IMR-90 (cell line): ENCODE results near the gene MAPK10. TPM values are rescaled to one million over a fixed set of nuclear protein-coding genes. Genes with fewer than 3 reads are reported as not detected.
A peak's percentile ranks its signal among the peaks of the same experiment; 100 is the strongest.

Experiments used
- ATAC-seq: fragments of 200-7000 bp; cut with Tn5 transposase; 2 replicates; pipeline ENCODE4 v1.9.1; 2020; ENCODE audit warnings: low read depth, mild to moderate bottlenecking, moderate library complexity
- BruUV-seq: library from RNA; stranded (reverse); fragments of 400-500 nt; replicated peaks from 2 replicates; lab custom pipeline; 2021; lab: Mats Ljungman, UMichigan
- CTCF ChIA-PET: fragments of 300-600 bp; formaldehyde crosslinking; extraction: SDS; loops from one replicate; lab custom pipeline; 2021; ENCODE audit warnings: antibody characterized with exemption; lab: Yijun Ruan, JAX
- POLR2A ChIA-PET: fragments of 300-600 bp; sonication (Branson Sonifier 250); formaldehyde crosslinking; loops from one replicate; lab custom pipeline; 2022; ENCODE audit warnings: antibody characterized with exemption; ENCODE audit not compliant: unreplicated experiment; lab: Charles Lee
- DNase-seq: peaks from one replicate; pipeline ENCODE4 v3.0.0; 2013
- H2AFZ ChIP-seq: replicated peaks from 2 replicates; pipeline ENCODE3; 2013; ENCODE audit warnings: low read length, mild to moderate bottlenecking; ENCODE audit not compliant: poor library complexity
- H2AK5ac ChIP-seq: 2 replicates; pipeline ENCODE4 v1.6.1; 2013; ENCODE audit warnings: low read depth, low read length, inconsistent platforms
- H2AK9ac ChIP-seq: replicated peaks from 2 replicates; pipeline ENCODE3; 2013; ENCODE audit warnings: mild to moderate bottlenecking, low read depth, low read length, moderate library complexity; ENCODE audit not compliant: poor library complexity
- H2BK120ac ChIP-seq: 2 replicates; pipeline ENCODE4 v1.6.1; 2013; ENCODE audit warnings: low read depth, low read length, inconsistent platforms
- H2BK15ac ChIP-seq: 3 replicates; pipeline ENCODE4 v1.6.1; 2013; ENCODE audit warnings: low read depth, low read length, inconsistent platforms
- H2BK20ac ChIP-seq: 2 replicates; pipeline ENCODE4 v1.6.1; 2013; ENCODE audit warnings: low read depth, mild to moderate bottlenecking, inconsistent platforms, low read length, moderate library complexity
- H2BK5ac ChIP-seq: 2 replicates; pipeline ENCODE4 v1.6.1; 2013; ENCODE audit warnings: mild to moderate bottlenecking, low read depth, low read length, inconsistent platforms; ENCODE audit not compliant: poor library complexity, severe bottlenecking
- H3K14ac ChIP-seq: replicated peaks from 2 replicates; pipeline ENCODE4 v1.6.1; 2013; ENCODE audit warnings: low read depth, low read length, inconsistent platforms
- H3K18ac ChIP-seq: 2 replicates; pipeline ENCODE4 v1.6.1; 2013; ENCODE audit warnings: low read depth, low read length, control low read depth
- H3K23ac ChIP-seq: 2 replicates; pipeline ENCODE4 v1.6.1; 2013; ENCODE audit warnings: low read depth, low read length, inconsistent platforms
- H3K27ac ChIP-seq: 2 replicates; pipeline ENCODE4 v1.5.1; 2013; ENCODE audit warnings: mild to moderate bottlenecking, control low read depth, low read length; ENCODE audit not compliant: insufficient read depth
- H3K27me3 ChIP-seq: 2 replicates; pipeline ENCODE4 v1.6.1; 2013; ENCODE audit warnings: low read length; ENCODE audit not compliant: control insufficient read depth, insufficient read depth
- H3K36me3 ChIP-seq: 2 replicates; pipeline ENCODE4 v1.6.1; 2013; ENCODE audit warnings: low read length, mixed read lengths; ENCODE audit not compliant: control insufficient read depth, insufficient read depth
- H3K4ac ChIP-seq: 2 replicates; pipeline ENCODE4 v1.6.1; 2013; ENCODE audit warnings: low read depth, low read length, inconsistent platforms
- H3K4me1 ChIP-seq: 2 replicates; pipeline ENCODE4 v1.6.1; 2013; ENCODE audit warnings: low read length, mixed read lengths; ENCODE audit not compliant: control insufficient read depth, insufficient read depth
- H3K4me2 ChIP-seq: 2 replicates; pipeline ENCODE4 v1.6.1; 2013; ENCODE audit warnings: low read depth, mild to moderate bottlenecking, control low read depth, low read length, moderate library complexity
- H3K4me3 ChIP-seq: 2 replicates; pipeline ENCODE4 v1.5.1; 2013; ENCODE audit warnings: low read depth, mild to moderate bottlenecking, control low read depth, low read length, moderate library complexity; ENCODE audit not compliant: insufficient read depth
- H3K56ac ChIP-seq: 2 replicates; pipeline ENCODE4 v1.6.1; 2013; ENCODE audit warnings: low read length, inconsistent platforms; ENCODE audit not compliant: insufficient read depth; ENCODE audit errors: extremely low read depth
- H3K79me1 ChIP-seq, 2 experiments: 2 replicates each; pipeline ENCODE4 v1.6.1; 2013; ENCODE audit warnings: low read length in 2 of 2, inconsistent platforms in 1 of 2, low read depth in 1 of 2
- H3K9ac ChIP-seq: 2 replicates; pipeline ENCODE4 v1.6.1; 2013; ENCODE audit warnings: low read depth, low read length, control low read depth
- H3K9me1 ChIP-seq: 2 replicates; pipeline ENCODE4 v1.6.1; 2013; ENCODE audit warnings: low read length, inconsistent platforms; ENCODE audit not compliant: insufficient read depth
- H3K9me3 ChIP-seq: 2 replicates; pipeline ENCODE4 v1.6.1; 2013; ENCODE audit warnings: low read length; ENCODE audit not compliant: control insufficient read depth, insufficient read depth
- H4K20me1 ChIP-seq: 2 replicates; pipeline ENCODE4 v1.6.1; 2013; ENCODE audit warnings: low read length, inconsistent platforms; ENCODE audit not compliant: insufficient read depth
- H4K5ac ChIP-seq: 2 replicates; pipeline ENCODE4 v1.6.1; 2013; ENCODE audit warnings: mild to moderate bottlenecking, low read depth, low read length, control low read depth
- H4K8ac ChIP-seq, 2 experiments: 2 replicates each; pipeline ENCODE4 v1.6.1; 2013; ENCODE audit warnings: low read depth in 2 of 2, low read length in 2 of 2, control low read depth in 1 of 2, inconsistent platforms in 1 of 2
- H4K91ac ChIP-seq: 2 replicates; pipeline ENCODE4 v1.6.1; 2013; ENCODE audit warnings: low read depth, low read length, inconsistent platforms; ENCODE audit not compliant: insufficient read depth
- FOS ChIP-seq: fragments of 150-350 bp; IDR thresholded peaks from 2 replicates; pipeline ENCODE4 v1.6.1; 2016; ENCODE audit warnings: low read depth, low read length
- MXI1 ChIP-seq: IDR thresholded peaks from 2 replicates; pipeline ENCODE4 v1.6.1; 2012; ENCODE audit warnings: low read depth, mild to moderate bottlenecking, low read length, moderate library complexity, borderline replicate concordance
- WGBS, 2 experiments: methylation state at CpG; one replicate each; pipeline versions ENCODE4 v1.1.5 to v1.1.7; 2013; ENCODE audit warnings: missing lambda C conversion rate in 2 of 2; ENCODE audit not compliant: insufficient read length in 1 of 2; ENCODE audit errors: extremely low coverage in 2 of 2; 5-methylcytosine and 5-hydroxymethylcytosine counted together
- dilution Hi-C: fragments of 300-500 bp; cut with HindIII; formaldehyde crosslinking; loops from one replicate; pipeline ENCODE4 v1.14.3; 2018; ENCODE audit warnings: low sequenced_read_pairs; ENCODE audit not compliant: unreplicated experiment
- in situ Hi-C: fragments of 300-500 bp; cut with MboI; formaldehyde crosslinking; loops from 3 replicates; pipeline ENCODE4 v1.14.3; 2019; ENCODE audit warnings: low sequenced_read_pairs, inconsistent platforms, mixed read lengths
- intact Hi-C: fragments of 100-400 bp; cut with micrococcal nuclease; formaldehyde crosslinking; loops from 2 replicates; pipeline ENCODE4 v1.10.0; 2022
- polyA plus RNA-seq, 3 experiments: library from polyadenylated mRNA; depleted of rRNA; stranded (reverse); fragments of >200 nt; gene quantifications; 2 replicates each; pipeline ENCODE4 v1.2.3, GENCODE V29; 2012; ENCODE audit warnings: low replicate concordance in 1 of 3
- total RNA-seq: library from RNA; depleted of rRNA; stranded (reverse); fragments of >200 nt; gene quantifications from 2 replicates; pipeline ENCODE4 v1.2.3, GENCODE V29; 2012

The MAPK10 gene
- total and polyA plus RNA-seq, 2 of the 4 experiments (the other 2 are of a cell fraction): 2.8 to 6.5 TPM

DNA sequence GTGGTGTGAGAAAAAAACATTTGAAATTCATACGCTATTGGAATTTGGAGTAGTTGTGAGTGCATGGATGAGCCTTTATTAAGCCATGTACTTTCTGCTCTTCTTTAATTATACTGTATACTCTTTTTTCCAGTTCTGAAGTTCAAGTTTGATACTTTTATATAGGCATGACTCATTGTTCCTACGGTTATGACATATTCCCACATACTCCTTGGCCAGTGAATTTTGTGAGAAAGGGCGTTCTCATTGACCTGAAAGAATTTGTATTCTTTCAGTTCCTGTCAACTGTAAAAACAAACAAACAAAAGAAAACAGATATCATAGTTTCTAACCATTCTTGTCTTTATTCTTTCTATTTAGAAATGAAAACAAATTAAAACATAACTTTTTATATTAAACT lies 407.3 kb downstream of the MAPK10 start:
- CTCF ChIA-PET: interaction anchor here (0.6 kb wide), 1 partner anchor 15 kb away, joined by 3 read pairs; no protein-coding TSS in a partner anchor
- Histone ChIP-seq H3K18ac (no peak overlapping the region), H3K4me2 (no peak overlapping the region), H2BK20ac (no peak overlapping the region), H3K36me3 (no peaks in the 10 kb centered on the region), H3K4me3 (no peak overlapping the region), H3K9ac (no peak overlapping the region), H4K8ac (no peak overlapping the region), H3K56ac (no peak overlapping the region), H3K27ac (no peak overlapping the region), H3K14ac (no peak overlapping the region), H2AFZ (no peak overlapping the region), H2BK15ac (no peak overlapping the region), H2AK9ac (no peak overlapping the region), H3K9me3 (no peaks in the 10 kb centered on the region), H3K23ac (no peak overlapping the region), H2AK5ac (no peak overlapping the region), H4K5ac (no peak overlapping the region), H3K27me3 (no peaks in the 10 kb centered on the region), H3K79me1 (peaks cover 15 to 24% of the 10 kb centered on the region in 2 experiments; a peak in 3 of 4 replicates), H4K91ac (no peak overlapping the region), H3K4ac (no peak overlapping the region), H2BK5ac (no peak overlapping the region), H4K20me1 (no peaks in the 10 kb centered on the region; the same call in 1 of the 2 replicates), H3K4me1 (0 out of 2 replicates have a peak, but pooled peaks cover 2% of the 10 kb centered on the region), H2BK120ac (no peak overlapping the region), H3K9me1 (no peaks in the 10 kb centered on the region)
- intact Hi-C loops (no loop called here), in situ Hi-C loops (no loop called here), dilution Hi-C loops (no loop called here)
- WGBS, 2 experiments: no CpG with 5 or more reads among the region's 3 CpGs
- TF ChIP-seq MXI1: no peak
- peak; percentile 32; the same call in 1 of the 2 replicates for TF ChIP-seq FOS
- POLR2A ChIA-PET: no interaction called here
- DNase-seq (peak; percentile 58), ATAC-seq (no peak)
- no TSS peak for BruUV-seq
